K562 (cell line): Measurements from ENCODE around the gene MPZL3. TPM values are rescaled to one million over a fixed set of nuclear protein-coding genes. Genes with fewer than 3 reads are reported as not detected.
"Not testable (repeated sequence)": the region's sequence is repeated elsewhere in the genome, so short reads cannot be mapped to it uniquely, and the experiment has no call there.

Source experiments
- ATAC-seq: fragments of 200-7000 bp; cut with Tn5 transposase; 3 replicates; pipeline ENCODE4 v1.9.1; 2020; ENCODE audit warnings: moderate library complexity
- BruUV-seq: library from RNA; stranded (reverse); fragments of 400-500 nt; replicated peaks from 2 replicates; lab custom pipeline; 2021; lab: Mats Ljungman, UMichigan
- CTCF ChIA-PET: fragments of 300-600 bp; formaldehyde crosslinking; extraction: SDS; loops from one replicate; lab custom pipeline; 2021; ENCODE audit warnings: low intra/inter-chr PET ratio; lab: Yijun Ruan, JAX
- POLR2A ChIA-PET: fragments of 300-600, 350-650 bp; sonication (Branson Sonifier 250); formaldehyde crosslinking; extraction: SDS; loops from one replicate; lab custom pipeline; 2021; ENCODE audit warnings: antibody characterized with exemption, inconsistent platforms; lab: Yijun Ruan, JAX
- DNase-seq, 4 experiments: peaks; one replicate each; pipeline versions ENCODE4 v3.0.0 to v3.0.0-alpha.2; 2011 to 2018; ENCODE audit warnings: low spot score in 3 of 4, mixed read lengths in 3 of 4; ENCODE audit errors: extremely low read depth in 1 of 4
- FAIRE-seq: peaks from 2 replicates; lab custom pipeline; 2011; peaks lifted over from hg19 to GRCh38; lab: Jason Lieb, UNC
- H2AFZ ChIP-seq: 2 replicates; pipeline ENCODE4 v1.6.0; 2011; ENCODE audit warnings: low read depth, low read length, control low read depth, inconsistent platforms
- H3K27ac ChIP-seq: fragments of 200-600 bp; 3 replicates; pipeline ENCODE4 v1.8.0; 2011; ENCODE audit warnings: low read depth, mild to moderate bottlenecking, control low read depth, inconsistent platforms, low read length, moderate library complexity, mixed read lengths; ENCODE audit errors: extremely low read depth
- H3K27me3 ChIP-seq, 2 experiments: fragments of 300-600 bp in 1 of 2; 2 replicates in 1 of 2; 3 replicates in 1 of 2; pipeline versions ENCODE4 v1.6.0 to v1.8.0; 2011; ENCODE audit warnings: inconsistent platforms in 2 of 2, low read length in 2 of 2, mild to moderate bottlenecking in 1 of 2, mixed read lengths in 1 of 2, moderate library complexity in 1 of 2; ENCODE audit not compliant: control insufficient read depth in 2 of 2, insufficient read depth in 2 of 2
- H3K36me3 ChIP-seq: fragments of 300-600 bp; 3 replicates; pipeline ENCODE4 v1.8.0; 2011; ENCODE audit warnings: mild to moderate bottlenecking, low read length, inconsistent platforms; ENCODE audit not compliant: control insufficient read depth, insufficient read depth
- H3K4me1 ChIP-seq, 2 experiments: fragments of 200-600 bp in 1 of 2; replicated peaks in 1 of 2; 2 replicates in 1 of 2; 3 replicates in 1 of 2; pipeline versions ENCODE4 v1.5.1 to v1.8.0; 2011; ENCODE audit warnings: inconsistent platforms in 2 of 2, low read length in 2 of 2, mild to moderate bottlenecking in 1 of 2, mixed read lengths in 1 of 2, moderate library complexity in 1 of 2; ENCODE audit not compliant: control insufficient read depth in 2 of 2, insufficient read depth in 2 of 2
- H3K4me2 ChIP-seq: 2 replicates; pipeline ENCODE4 v1.6.1; 2011; ENCODE audit warnings: low read length, control low read depth, inconsistent platforms, mixed read lengths; ENCODE audit not compliant: insufficient read depth
- H3K4me3 ChIP-seq: fragments of 200-600 bp; sonication (generic), shearing (Covaris generic); 2 replicates; pipeline ENCODE4 v1.5.1; 2016; ENCODE audit warnings: control low read depth, inconsistent platforms
- H3K79me2 ChIP-seq: fragments of 200-600 bp; 3 replicates; pipeline ENCODE4 v1.8.0; 2011; ENCODE audit warnings: low read length, inconsistent platforms; ENCODE audit not compliant: control insufficient read depth, insufficient read depth
- H3K9ac ChIP-seq, 2 experiments: 2 replicates each; pipeline versions ENCODE4 v1.6.0 to v1.6.1; 2011; ENCODE audit warnings: low read depth in 2 of 2, low read length in 2 of 2, control low read depth in 1 of 2, inconsistent platforms in 1 of 2, mild to moderate bottlenecking in 1 of 2, mixed read lengths in 1 of 2; ENCODE audit not compliant: insufficient read depth in 1 of 2
- H3K9me1 ChIP-seq: one replicate; pipeline ENCODE4 v1.6.0; 2011; ENCODE audit warnings: inconsistent platforms, mild to moderate bottlenecking, low read length, moderate library complexity; ENCODE audit not compliant: control insufficient read depth, insufficient read depth
- H3K9me3 ChIP-seq: replicated peaks from 2 replicates; pipeline ENCODE4 v1.5.1; 2011; ENCODE audit warnings: low read depth, low read length, inconsistent platforms; ENCODE audit not compliant: control insufficient read depth, insufficient read depth
- H4K20me1 ChIP-seq: replicated peaks from 2 replicates; pipeline ENCODE4 v1.6.1; 2011; ENCODE audit warnings: low read length, inconsistent platforms, mixed read lengths; ENCODE audit not compliant: control insufficient read depth, insufficient read depth
- ZFP36 ChIP-seq: fragments of 150-350 bp; IDR thresholded peaks from 2 replicates; pipeline ENCODE4 v1.6.1; 2018; ENCODE audit warnings: low read length, low read depth; ENCODE audit not compliant: partially characterized antibody
- ZNF766 ChIP-seq: fragments of 200-800 bp; sonication (Bioruptor generic); conservative IDR thresholded peaks from 2 replicates; pipeline ENCODE4 v1.6.1; 2016; ENCODE audit warnings: missing genetic modification characterization, missing compliant biosample characterization
- WGBS: fragments of 100-300 bp; shearing (Covaris generic); methylation state at CpG from one replicate; pipeline ENCODE4 v1.1.6; 2016; ENCODE audit warnings: low coverage, mixed read lengths; ENCODE audit not compliant: insufficient coverage; ENCODE audit errors: missing lambda C conversion rate; 5-methylcytosine and 5-hydroxymethylcytosine counted together
- in situ Hi-C: fragments of 300-500 bp; cut with MboI; formaldehyde crosslinking; loops from 4 replicates; pipeline ENCODE4 v1.15.0; 2018; ENCODE audit warnings: inconsistent platforms, mixed read lengths
- intact Hi-C: fragments of 100-400 bp; cut with micrococcal nuclease; formaldehyde crosslinking; loops from 2 replicates; pipeline ENCODE4 v1.14.2; 2022
- polyA plus RNA-seq, 8 experiments: library from polyadenylated mRNA; depleted of rRNA in 4 of 8; stranded (reverse) in 5 of 8; unstranded in 3 of 8; fragments of >200 nt; fragmentation: Nextera tagmentation in 2 of 8; fragmentation: Illumina TruSeq in 1 of 8; extraction: Ambion mirVana in 2 of 8; extraction: Trizol in 1 of 8; gene quantifications; 2 replicates each; pipeline versions ENCODE4 v1.2.1 to v1.2.3, GENCODE V29; 2011 to 2014; ENCODE audit warnings: inconsistent platforms in 1 of 8, missing spikeins in 1 of 8
- total RNA-seq, 7 experiments: library from RNA; depleted of rRNA in 6 of 7; stranded (reverse); fragments of >200 nt in 6 of 7; fragmentation: Illumina TruSeq in 2 of 7; extraction: Trizol in 2 of 7; gene quantifications; 2 replicates each; pipeline versions ENCODE4 v1.2.1 to v1.2.3, GENCODE V29; 2011 to 2021; ENCODE audit warnings: low replicate concordance in 1 of 7
- TF ChIP-seq, protein P1 (sequence below): sonication (generic); formaldehyde crosslinking; IDR thresholded peaks from 2 replicates; pipeline ENCODE4 v1.8.1; 2023; ENCODE audit warnings: mild to moderate bottlenecking, missing genetic modification reagents

MPZL3 gene
- total and polyA plus RNA-seq, 9 of the 15 experiments (the other 6 are each of a cell fraction or from before 2014, with no cell fraction given): 0.97 to 2.9 (median 1.6) TPM

DNA sequence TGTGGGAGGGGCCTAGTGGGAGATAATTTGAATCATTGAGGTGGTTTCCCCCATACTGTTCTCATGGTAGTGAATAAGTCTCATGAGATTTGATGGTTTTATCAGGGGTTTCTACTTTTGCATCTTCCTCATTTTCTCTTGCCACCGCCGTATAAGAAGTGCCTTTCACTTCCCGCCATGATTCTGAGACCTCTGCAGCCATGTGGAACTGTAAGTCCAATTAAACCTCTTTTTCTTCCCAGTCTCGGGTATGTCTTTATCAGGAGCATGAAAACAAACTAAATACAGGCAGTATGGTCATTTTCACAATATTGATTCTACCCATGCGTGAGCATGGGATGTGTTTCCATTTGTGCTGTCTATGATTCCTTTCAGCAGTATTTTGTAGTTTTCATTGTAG is 59.3 kb downstream of the MPZL3 start:
- H3K79me2 ChIP-seq, DNase-seq, BruUV-seq, H3K4me3 ChIP-seq, H4K20me1 ChIP-seq, H3K36me3 ChIP-seq, H3K9me1 ChIP-seq, in situ Hi-C loops, H3K9me3 ChIP-seq, POLR2A ChIA-PET, H3K27ac ChIP-seq, H2AFZ ChIP-seq, H3K4me1 ChIP-seq, H3K9ac ChIP-seq, FAIRE-seq, H3K4me2 ChIP-seq, intact Hi-C loops, ATAC-seq: not testable (repeated sequence)
- CTCF ChIA-PET: interaction anchor here (0.7 kb wide), 1 partner anchor 166 kb away, joined by 4 read pairs; the partner anchor contains the start of gene UBE4A
- TF ChIP-seq ZNF766 (CRISPR knock-in tag) (0 out of 2 replicates have a peak, but pooled peaks have one; percentile 56), ZFP36 (peak; percentile 45)
- TF ChIP-seq, protein P1, sequence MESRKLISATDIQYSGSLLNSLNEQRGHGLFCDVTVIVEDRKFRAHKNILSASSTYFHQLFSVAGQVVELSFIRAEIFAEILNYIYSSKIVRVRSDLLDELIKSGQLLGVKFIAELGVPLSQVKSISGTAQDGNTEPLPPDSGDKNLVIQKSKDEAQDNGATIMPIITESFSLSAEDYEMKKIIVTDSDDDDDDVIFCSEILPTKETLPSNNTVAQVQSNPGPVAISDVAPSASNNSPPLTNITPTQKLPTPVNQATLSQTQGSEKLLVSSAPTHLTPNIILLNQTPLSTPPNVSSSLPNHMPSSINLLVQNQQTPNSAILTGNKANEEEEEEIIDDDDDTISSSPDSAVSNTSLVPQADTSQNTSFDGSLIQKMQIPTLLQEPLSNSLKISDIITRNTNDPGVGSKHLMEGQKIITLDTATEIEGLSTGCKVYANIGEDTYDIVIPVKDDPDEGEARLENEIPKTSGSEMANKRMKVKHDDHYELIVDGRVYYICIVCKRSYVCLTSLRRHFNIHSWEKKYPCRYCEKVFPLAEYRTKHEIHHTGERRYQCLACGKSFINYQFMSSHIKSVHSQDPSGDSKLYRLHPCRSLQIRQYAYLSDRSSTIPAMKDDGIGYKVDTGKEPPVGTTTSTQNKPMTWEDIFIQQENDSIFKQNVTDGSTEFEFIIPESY: 0 out of 2 replicates have a peak, but pooled peaks have one; percentile 51
- 20% methylated on average over 5 of the region's 5 CpGs for WGBS
- peaks cover 0 to 15% of the 10 kb centered on the region in 2 experiments; a peak in 3 of 5 replicates for H3K27me3 ChIP-seq

DNA sequence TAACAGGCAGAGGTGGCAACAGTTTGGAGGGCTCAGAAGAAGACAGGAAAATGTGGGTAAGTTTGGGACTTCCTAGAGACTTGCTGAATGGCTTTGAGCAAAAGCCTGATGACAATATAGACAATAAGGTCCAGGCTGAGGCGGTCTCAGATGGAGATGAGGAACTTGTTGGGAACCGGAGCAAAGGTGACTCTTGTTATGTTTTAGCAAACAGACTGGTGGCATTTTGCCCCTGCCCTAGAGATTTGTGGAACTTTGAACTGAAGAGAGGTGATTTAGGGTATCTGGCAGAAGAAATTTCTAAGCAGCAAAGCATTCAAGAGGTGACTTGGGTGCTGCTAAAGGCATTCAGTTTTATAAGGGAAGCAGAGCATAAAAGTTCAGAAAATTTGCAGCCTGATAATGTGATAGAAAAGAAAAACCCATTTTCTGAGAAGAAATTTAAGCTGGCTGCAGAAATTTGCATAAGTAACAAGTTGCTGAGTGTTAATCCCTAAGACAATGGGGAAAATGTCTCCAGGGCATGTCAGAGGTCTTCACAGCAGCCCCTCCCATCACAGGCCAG is 61.1 kb downstream of the MPZL3 start:
- H3K4me1 ChIP-seq, ATAC-seq, POLR2A ChIA-PET, H3K9me1 ChIP-seq, CTCF ChIA-PET, H3K36me3 ChIP-seq, H2AFZ ChIP-seq, H3K4me3 ChIP-seq, H3K9me3 ChIP-seq, H3K9ac ChIP-seq, H4K20me1 ChIP-seq, DNase-seq, in situ Hi-C loops, H3K4me2 ChIP-seq, intact Hi-C loops, BruUV-seq, FAIRE-seq, H3K27ac ChIP-seq, H3K79me2 ChIP-seq: not testable (repeated sequence)
- H3K27me3 ChIP-seq: peaks cover 8 to 18% of the 10 kb centered on the region in 2 experiments; a peak in 4 of 5 replicates
- 0% methylated on average over 2 of the region's 2 CpGs for WGBS
